Uterus (tissue), 2 donors: ENCODE measurements around the gene MED12.

Experiments used
- CTCF ChIP-seq, 4 experiments: fragments of 200-600 bp in 2 of 4; fragments of 450-650 bp in 2 of 4; sonication (generic) in 2 of 4; IDR thresholded peaks; one replicate each; pipeline ENCODE4 v1.5.1; 2016 to 2019; ENCODE audit warnings: antibody characterized with exemption in 4 of 4, mild to moderate bottlenecking in 2 of 4, moderate library complexity in 1 of 4
- POLR2A ChIP-seq, 2 donors: fragments of 450-650 bp; IDR thresholded peaks; one replicate each; pipeline ENCODE4 v1.6.1; 2016; ENCODE audit warnings: antibody characterized with exemption in 2 of 2, mild to moderate bottlenecking in 1 of 2, moderate library complexity in 1 of 2

- TF ChIP-seq CTCF (IDR thresholded peaks at IDR 0.05) (no peak), POLR2A (IDR thresholded peaks at IDR 0.05) (no peak)
These were observed 19.4 kb upstream of the MED12 start for GRCh38 chrX:71098951-71099506.
